ENCODE results near the gene HS3ST5. TPM values are rescaled to one million over a fixed set of nuclear protein-coding genes. Genes with fewer than 3 reads are reported as not detected.
"Not testable (repeated sequence)": the region's sequence is repeated elsewhere in the genome, so short reads cannot be mapped to it uniquely, and the experiment has no call there.

Gene HS3ST5
- total RNA-seq, 2 donors from 2014 or later, result 0.34 TPM; not detected in 1

- intact Hi-C loops (cut with DNase I), result no loop called here
- DNase-seq (ENCODE audit: low spot score), result no peak
- Histone ChIP-seq H3K4me3 (no peak overlapping the region), H3K4me1 (replicated peaks) (no peaks in the 10 kb centered on the region), H3K9me3 (no peaks in the 10 kb centered on the region), H3K27me3 (replicated peaks; ENCODE audit: insufficient read depth) (no peaks in the 10 kb centered on the region), H3K27ac (no peak overlapping the region), H3K36me3 (no peaks in the 10 kb centered on the region)
- WGBS, result 88% methylated on average over 4 of the region's 4 CpGs
- TF ChIP-seq, protein P1, sequence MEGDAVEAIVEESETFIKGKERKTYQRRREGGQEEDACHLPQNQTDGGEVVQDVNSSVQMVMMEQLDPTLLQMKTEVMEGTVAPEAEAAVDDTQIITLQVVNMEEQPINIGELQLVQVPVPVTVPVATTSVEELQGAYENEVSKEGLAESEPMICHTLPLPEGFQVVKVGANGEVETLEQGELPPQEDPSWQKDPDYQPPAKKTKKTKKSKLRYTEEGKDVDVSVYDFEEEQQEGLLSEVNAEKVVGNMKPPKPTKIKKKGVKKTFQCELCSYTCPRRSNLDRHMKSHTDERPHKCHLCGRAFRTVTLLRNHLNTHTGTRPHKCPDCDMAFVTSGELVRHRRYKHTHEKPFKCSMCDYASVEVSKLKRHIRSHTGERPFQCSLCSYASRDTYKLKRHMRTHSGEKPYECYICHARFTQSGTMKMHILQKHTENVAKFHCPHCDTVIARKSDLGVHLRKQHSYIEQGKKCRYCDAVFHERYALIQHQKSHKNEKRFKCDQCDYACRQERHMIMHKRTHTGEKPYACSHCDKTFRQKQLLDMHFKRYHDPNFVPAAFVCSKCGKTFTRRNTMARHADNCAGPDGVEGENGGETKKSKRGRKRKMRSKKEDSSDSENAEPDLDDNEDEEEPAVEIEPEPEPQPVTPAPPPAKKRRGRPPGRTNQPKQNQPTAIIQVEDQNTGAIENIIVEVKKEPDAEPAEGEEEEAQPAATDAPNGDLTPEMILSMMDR (IDR thresholded peaks at IDR 0.05), result no peak
- no peak for TF ChIP-seq POLR2A (IDR thresholded peaks at IDR 0.05)
- no peak for TF ChIP-seq POLR2AphosphoS5 (IDR thresholded peaks at IDR 0.05)
Measured at GRCh38 chr6:114154812-114155211, 188.0 kb downstream of the HS3ST5 start.

DNA sequence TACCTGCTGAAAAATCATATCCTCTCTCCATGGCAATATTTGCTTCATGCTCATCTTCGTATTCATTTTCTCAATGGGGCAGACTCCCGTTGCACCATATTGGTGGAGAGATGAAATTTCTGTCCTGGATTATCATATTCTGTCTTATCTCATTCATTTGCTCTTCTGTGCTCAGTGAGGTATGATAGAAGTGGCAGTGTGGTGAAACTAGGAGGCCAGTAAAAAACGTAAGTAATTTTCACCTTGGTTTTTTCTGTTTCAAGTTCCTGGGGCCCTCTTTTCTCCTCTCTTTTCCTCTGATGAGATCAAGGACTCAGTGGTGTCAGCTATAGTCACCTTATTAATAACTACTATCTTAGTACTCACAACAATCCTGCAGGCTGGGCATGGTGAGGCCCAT is 189.4 kb downstream of the HS3ST5 start:
- WGBS, result 91% methylated on average over 3 of the region's 3 CpGs
- no peak for TF ChIP-seq POLR2A (IDR thresholded peaks at IDR 0.05)
- TF ChIP-seq POLR2AphosphoS5 (IDR thresholded peaks at IDR 0.05), result no peak
- TF ChIP-seq, protein P1 (IDR thresholded peaks at IDR 0.05), result no peak
- H3K27ac ChIP-seq, result no peak overlapping the region
- no peaks in the 10 kb centered on the region for H3K27me3 ChIP-seq (replicated peaks; ENCODE audit: insufficient read depth)
- no peaks in the 10 kb centered on the region for H3K4me1 ChIP-seq (replicated peaks)
- intact Hi-C loops (cut with DNase I), result no loop called here
- H3K9me3 ChIP-seq, result no peaks in the 10 kb centered on the region
- no peaks in the 10 kb centered on the region for H3K36me3 ChIP-seq
- H3K4me3 ChIP-seq, result no peak overlapping the region
- no peak for DNase-seq (ENCODE audit: low spot score)

- TF ChIP-seq POLR2A (IDR thresholded peaks at IDR 0.05) (no peak), POLR2AphosphoS5 (IDR thresholded peaks at IDR 0.05) (no peak)
- TF ChIP-seq, protein P1 (IDR thresholded peaks at IDR 0.05), result no peak
- H3K4me3 ChIP-seq, result no peak overlapping the region
Measured at GRCh38 chr6:114151064-114151690, 191.6 kb downstream of the HS3ST5 start.

DNA sequence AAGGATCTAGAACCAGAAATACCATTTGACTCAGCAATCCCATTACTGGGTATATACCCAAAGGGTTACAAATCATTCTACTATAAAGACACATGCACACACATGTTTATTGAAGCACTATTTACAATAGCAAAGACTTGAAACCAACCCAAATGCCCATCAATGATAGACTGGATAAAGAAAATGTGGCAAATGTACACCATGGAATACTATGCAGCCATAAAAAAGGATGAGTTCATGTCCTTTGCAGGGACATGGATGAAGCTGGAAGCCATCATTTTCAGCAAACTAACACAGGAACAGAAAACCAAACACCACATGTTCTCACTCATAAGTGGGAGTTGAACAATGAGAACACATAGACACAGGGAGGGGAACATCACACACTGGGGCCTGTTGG is 193.6 kb downstream of the HS3ST5 start:
- DNase-seq (ENCODE audit: low spot score); H3K4me3 ChIP-seq; H3K9me3 ChIP-seq; H3K27ac ChIP-seq; H3K4me1 ChIP-seq (replicated peaks); H3K27me3 ChIP-seq (replicated peaks; ENCODE audit: insufficient read depth); intact Hi-C loops (cut with DNase I); H3K36me3 ChIP-seq: not testable (repeated sequence)

More at GRCh38 chr6:114151064-114151690, 191.6 kb downstream of the HS3ST5 start:
- WGBS, result 20% methylated on average over 3 of the region's 3 CpGs
- no peaks in the 10 kb centered on the region for H3K4me1 ChIP-seq (replicated peaks)
- H3K36me3 ChIP-seq, result no peaks in the 10 kb centered on the region
- no peak overlapping the region for H3K27ac ChIP-seq
- no peak for DNase-seq (ENCODE audit: low spot score)
- intact Hi-C loops (cut with DNase I), result no loop called here
- no peaks in the 10 kb centered on the region for H3K27me3 ChIP-seq (replicated peaks; ENCODE audit: insufficient read depth)
- no peaks in the 10 kb centered on the region for H3K9me3 ChIP-seq

DNA sequence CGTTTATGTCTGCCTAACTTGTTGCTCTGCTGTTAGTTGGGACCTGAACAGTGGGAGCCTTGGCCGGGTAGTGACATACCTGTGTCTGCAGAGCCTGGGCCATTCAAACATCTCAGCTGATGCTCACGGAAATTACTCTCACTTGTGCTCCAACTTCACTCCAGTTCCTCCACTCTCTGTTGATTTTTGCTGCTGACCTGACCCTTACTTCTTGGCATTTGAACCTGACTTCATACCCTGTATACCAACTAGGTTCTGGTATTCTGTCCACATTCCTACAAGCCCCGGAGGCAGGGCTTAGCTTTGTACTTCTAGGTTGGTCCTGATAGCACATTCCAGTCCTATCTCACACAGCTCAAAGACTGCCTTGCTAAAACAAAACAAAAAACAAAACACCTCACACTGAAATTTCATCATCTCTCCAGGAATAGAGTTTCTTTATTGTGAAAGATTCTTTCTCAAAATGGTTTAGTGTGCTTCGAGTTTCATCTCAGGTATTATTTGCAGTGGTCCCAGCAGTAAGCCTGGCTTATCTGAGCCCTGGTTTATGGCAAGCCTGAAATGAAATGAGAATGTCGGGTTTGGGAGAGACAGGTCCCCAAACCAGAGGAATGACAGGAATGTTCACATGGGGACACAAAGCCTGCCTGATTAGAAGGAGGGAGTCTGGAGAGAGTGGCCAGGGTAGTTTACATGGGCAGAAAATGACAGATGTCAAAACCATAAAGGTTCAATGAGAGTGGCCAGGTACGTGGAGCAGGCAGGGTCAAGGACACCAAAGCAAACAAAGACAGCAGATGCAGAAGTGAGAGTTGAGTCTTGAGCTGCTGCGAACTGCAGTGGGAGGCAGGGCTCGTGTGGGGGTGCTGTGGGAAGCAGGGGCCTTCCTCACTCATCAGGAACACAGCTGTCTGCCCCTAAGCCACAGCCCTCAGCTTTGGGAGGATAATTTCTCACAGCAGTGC is 197.7 kb downstream of the HS3ST5 start:
- Histone ChIP-seq H3K36me3 (no peaks in the 10 kb centered on the region), H3K9me3 (no peaks in the 10 kb centered on the region), H3K27me3 (replicated peaks; ENCODE audit: insufficient read depth) (no peaks in the 10 kb centered on the region), H3K4me1 (replicated peaks) (no peaks in the 10 kb centered on the region), H3K4me3 (no peak overlapping the region), H3K27ac (no peak overlapping the region)
- TF ChIP-seq POLR2A (IDR thresholded peaks at IDR 0.05), result no peak
- TF ChIP-seq POLR2AphosphoS5 (IDR thresholded peaks at IDR 0.05), result no peak
- TF ChIP-seq, protein P1 (IDR thresholded peaks at IDR 0.05), result no peak
- DNase-seq (ENCODE audit: low spot score), result no peak
- WGBS, result 41% methylated on average over 9 of the region's 9 CpGs
- intact Hi-C loops (cut with DNase I), result no loop called here

Measured in prostate gland (tissue), 2 donors.